Liver (tissue), 9 donors: ENCODE measurements around the gene CSNK1A1L. TPM values are rescaled to one million over a fixed set of nuclear protein-coding genes. Genes with fewer than 3 reads are reported as not detected.
A peak's percentile ranks its signal among the peaks of the same experiment; 100 is the strongest.

Experiments
- DNase-seq: peaks from one replicate; pipeline ENCODE4 v3.0.0-alpha.2; 2017; ENCODE audit warnings: low spot score
- H3K27ac ChIP-seq, 2 donors: one replicate each; pipeline ENCODE4 v1.7.0; 2013; ENCODE audit warnings: inconsistent platforms in 2 of 2, low read length in 2 of 2, control low read depth in 1 of 2, low read depth in 1 of 2, mild to moderate bottlenecking in 1 of 2
- H3K27me3 ChIP-seq, 4 donors: one replicate each; pipeline versions ENCODE4 v1.6.1 to v1.7.0; 2013; ENCODE audit warnings: low read length in 3 of 4, inconsistent platforms in 1 of 4, mild to moderate bottlenecking in 1 of 4, moderate library complexity in 1 of 4; ENCODE audit not compliant: control insufficient read depth in 4 of 4, insufficient read depth in 4 of 4
- H3K36me3 ChIP-seq, 4 donors: one replicate each; pipeline versions ENCODE4 v1.6.1 to v1.7.0; 2013; ENCODE audit warnings: low read length in 3 of 4, mild to moderate bottlenecking in 3 of 4, low read depth in 1 of 4, moderate library complexity in 1 of 4; ENCODE audit not compliant: control insufficient read depth in 4 of 4, insufficient read depth in 3 of 4
- H3K4me1 ChIP-seq, 4 donors: one replicate each; pipeline versions ENCODE4 v1.6.1 to v1.7.0; 2013; ENCODE audit warnings: low read length in 3 of 4, mild to moderate bottlenecking in 3 of 4, moderate library complexity in 1 of 4; ENCODE audit not compliant: control insufficient read depth in 4 of 4, insufficient read depth in 4 of 4
- H3K4me3 ChIP-seq, 3 donors: one replicate each; pipeline versions ENCODE4 v1.6.1 to v1.7.0; 2013; ENCODE audit warnings: low read length in 3 of 3, control low read depth in 1 of 3, low read depth in 1 of 3, mild to moderate bottlenecking in 1 of 3
- H3K9ac ChIP-seq, 2 donors: one replicate each; pipeline ENCODE4 v1.7.0; 2013; ENCODE audit warnings: low read length in 2 of 2, mild to moderate bottlenecking in 2 of 2, moderate library complexity in 2 of 2, control low read depth in 1 of 2, low read depth in 1 of 2
- H3K9me3 ChIP-seq, 4 donors: one replicate each; pipeline versions ENCODE4 v1.6.1 to v1.7.0; 2013; ENCODE audit warnings: low read length in 3 of 4; ENCODE audit not compliant: control insufficient read depth in 4 of 4
- CTCF ChIP-seq: fragments of 150-350 bp; IDR thresholded peaks from 2 replicates; pipeline ENCODE4 v1.5.1; 2017; ENCODE audit warnings: improper control_type of control experiment, low read depth, low read length; ENCODE audit not compliant: missing input control
- EGR1 ChIP-seq, 2 donors: IDR thresholded peaks; 2 replicates each; pipeline ENCODE4 v1.6.1; 2016 to 2018; ENCODE audit warnings: antibody characterized with exemption in 2 of 2, low read depth in 2 of 2
- FOXA1 ChIP-seq: IDR thresholded peaks from 2 replicates; pipeline ENCODE4 v1.6.1; 2016; ENCODE audit warnings: antibody characterized with exemption
- FOXA2 ChIP-seq: IDR thresholded peaks from 2 replicates; pipeline ENCODE4 v1.6.1; 2016; ENCODE audit warnings: antibody characterized with exemption
- GABPA ChIP-seq, 2 donors: IDR thresholded peaks in 1 of 2; conservative IDR thresholded peaks in 1 of 2; 2 replicates each; pipeline ENCODE4 v1.6.1; 2016; ENCODE audit warnings: antibody characterized with exemption in 2 of 2, mild to moderate bottlenecking in 1 of 2, moderate library complexity in 1 of 2
- HNF4A ChIP-seq, 2 donors: conservative IDR thresholded peaks; 2 replicates each; pipeline ENCODE4 v1.6.1; 2016; ENCODE audit warnings: antibody characterized with exemption in 2 of 2, mild to moderate bottlenecking in 2 of 2
- HNF4G ChIP-seq: IDR thresholded peaks from 2 replicates; pipeline ENCODE4 v1.6.1; 2016; ENCODE audit warnings: antibody characterized with exemption
- JUND ChIP-seq, 2 donors: IDR thresholded peaks; 2 replicates each; pipeline ENCODE4 v1.6.1; 2016; ENCODE audit warnings: antibody characterized with exemption in 2 of 2
- NR2F2 ChIP-seq: IDR thresholded peaks from 2 replicates; pipeline ENCODE4 v1.6.1; 2016; ENCODE audit warnings: antibody characterized with exemption
- RAD21 ChIP-seq, 2 donors: IDR thresholded peaks; 2 replicates each; pipeline ENCODE4 v1.6.1; 2016; ENCODE audit warnings: antibody characterized with exemption in 2 of 2, mild to moderate bottlenecking in 2 of 2
- RXRA ChIP-seq, 2 donors: IDR thresholded peaks; 2 replicates each; pipeline ENCODE4 v1.6.1; 2017 to 2018; ENCODE audit warnings: antibody characterized with exemption in 2 of 2, mild to moderate bottlenecking in 1 of 2
- SP1 ChIP-seq: IDR thresholded peaks from 2 replicates; pipeline ENCODE4 v1.6.1; 2018; ENCODE audit warnings: antibody characterized with exemption, mild to moderate bottlenecking
- TAF1 ChIP-seq: conservative IDR thresholded peaks from 2 replicates; pipeline ENCODE4 v1.6.1; 2016; ENCODE audit warnings: antibody characterized with exemption, mild to moderate bottlenecking
- YY1 ChIP-seq: IDR thresholded peaks from 2 replicates; pipeline ENCODE4 v1.6.1; 2016; ENCODE audit warnings: antibody characterized with exemption, mild to moderate bottlenecking
- WGBS: extraction: QIAGEN DNeasy Blood & Tissue Kit; methylation state at CpG from one replicate; pipeline ENCODE4 v1.1.7; 2013; 5-methylcytosine and 5-hydroxymethylcytosine counted together
- polyA plus RNA-seq, 2 donors: library from polyadenylated mRNA; stranded (reverse) in 1 of 2; unstranded in 1 of 2; fragments of 200-250 nt in 1 of 2; fragments of >200 nt in 1 of 2; fragmentation: Nextera tagmentation in 1 of 2; extraction: Ambion mirVana in 1 of 2; gene quantifications; one replicate each; pipeline versions ENCODE4 v1.2.1 to v1.2.3, GENCODE V29; 2013 to 2015
- total RNA-seq, 2 donors: library from RNA; depleted of rRNA; stranded (reverse); fragments of >200 nt; gene quantifications; one replicate each; pipeline ENCODE4 v1.2.3, GENCODE V29; 2014
- TF ChIP-seq, protein P1 (sequence below): IDR thresholded peaks from 2 replicates; pipeline ENCODE4 v1.6.1; 2016; ENCODE audit warnings: antibody characterized with exemption
- TF ChIP-seq, protein P2 (sequence below): IDR thresholded peaks from 2 replicates; pipeline ENCODE4 v1.6.1; 2016; ENCODE audit warnings: antibody characterized with exemption
- donor health status: healthy.
- donor health status: healthy.
- donor health status: healthy.
- donor health status: healthy.
- donor health status: healthy.

The CSNK1A1L gene
- total and polyA plus RNA-seq, 4 donors: not detected

DNA sequence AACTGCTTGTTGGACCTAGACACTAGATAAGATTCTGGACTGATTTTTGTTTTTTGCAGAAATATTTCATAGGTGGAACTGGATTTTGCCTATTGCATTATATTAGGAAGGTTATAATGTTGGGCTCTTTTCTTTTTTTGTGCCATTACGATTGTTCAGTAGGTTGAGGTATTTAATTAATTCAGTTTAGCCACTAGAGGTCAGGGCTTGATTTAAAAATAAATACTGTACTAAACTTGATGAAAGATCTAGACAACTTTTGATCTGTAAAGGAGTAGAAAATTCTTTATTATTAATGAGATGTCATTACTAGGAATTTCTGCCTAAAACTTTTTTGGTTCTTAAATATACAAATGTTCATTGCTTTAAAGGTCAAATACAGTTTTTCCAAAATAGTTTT is 30.8 kb downstream of the CSNK1A1L start (continued):
- peak; percentile 48 for TF ChIP-seq CTCF
- no peak for TF ChIP-seq FOXA2
- TF ChIP-seq HNF4A (conservative IDR thresholded peaks at IDR 0.05): no peak

GRCh38 chr13:37072024-37072423 is 33.4 kb downstream of the CSNK1A1L start:
- H3K4me1 ChIP-seq: peaks cover 0 to 8% (median 0%) of the 10 kb centered on the region in 4 donors
- no peak overlapping the region for H3K9ac ChIP-seq
- no peaks in the 10 kb centered on the region for H3K36me3 ChIP-seq
- no peak overlapping the region for H3K27ac ChIP-seq
- H3K9me3 ChIP-seq: no peaks in the 10 kb centered on the region
- H3K27me3 ChIP-seq: no peaks in the 10 kb centered on the region
- no peak overlapping the region for H3K4me3 ChIP-seq
- 46% methylated on average over 4 of the region's 4 CpGs for WGBS
- TF ChIP-seq FOXA2: no peak
- no peak for TF ChIP-seq EGR1 (IDR thresholded peaks at IDR 0.05; ENCODE audit: low read depth in 2 of 2)
- TF ChIP-seq YY1: no peak
- TF ChIP-seq, protein P1, sequence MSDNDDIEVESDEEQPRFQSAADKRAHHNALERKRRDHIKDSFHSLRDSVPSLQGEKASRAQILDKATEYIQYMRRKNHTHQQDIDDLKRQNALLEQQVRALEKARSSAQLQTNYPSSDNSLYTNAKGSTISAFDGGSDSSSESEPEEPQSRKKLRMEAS: no peak
- TF ChIP-seq HNF4G: no peak
- no peak for TF ChIP-seq RAD21 (IDR thresholded peaks at IDR 0.05)
- TF ChIP-seq RXRA (IDR thresholded peaks at IDR 0.05): no peak
- TF ChIP-seq JUND (IDR thresholded peaks at IDR 0.05): no peak
- TF ChIP-seq CTCF: no peak
- no peak for TF ChIP-seq FOXA1
- TF ChIP-seq NR2F2: no peak
- DNase-seq: no peak

- no peaks in the 10 kb centered on the region for H3K36me3 ChIP-seq
- TF ChIP-seq RAD21 (IDR thresholded peaks at IDR 0.05) (no peak), FOXA1 (no peak), EGR1 (IDR thresholded peaks at IDR 0.05; ENCODE audit: low read depth in 2 of 2) (no peak), JUND (IDR thresholded peaks at IDR 0.05) (no peak), HNF4G (no peak), TAF1 (no peak), FOXA2 (no peak), SP1 (no peak), GABPA (IDR thresholded peaks at IDR 0.05 in 1 of 2, conservative IDR thresholded peaks at IDR 0.05 in 1 of 2) (no peak)
- TF ChIP-seq, protein P2, sequence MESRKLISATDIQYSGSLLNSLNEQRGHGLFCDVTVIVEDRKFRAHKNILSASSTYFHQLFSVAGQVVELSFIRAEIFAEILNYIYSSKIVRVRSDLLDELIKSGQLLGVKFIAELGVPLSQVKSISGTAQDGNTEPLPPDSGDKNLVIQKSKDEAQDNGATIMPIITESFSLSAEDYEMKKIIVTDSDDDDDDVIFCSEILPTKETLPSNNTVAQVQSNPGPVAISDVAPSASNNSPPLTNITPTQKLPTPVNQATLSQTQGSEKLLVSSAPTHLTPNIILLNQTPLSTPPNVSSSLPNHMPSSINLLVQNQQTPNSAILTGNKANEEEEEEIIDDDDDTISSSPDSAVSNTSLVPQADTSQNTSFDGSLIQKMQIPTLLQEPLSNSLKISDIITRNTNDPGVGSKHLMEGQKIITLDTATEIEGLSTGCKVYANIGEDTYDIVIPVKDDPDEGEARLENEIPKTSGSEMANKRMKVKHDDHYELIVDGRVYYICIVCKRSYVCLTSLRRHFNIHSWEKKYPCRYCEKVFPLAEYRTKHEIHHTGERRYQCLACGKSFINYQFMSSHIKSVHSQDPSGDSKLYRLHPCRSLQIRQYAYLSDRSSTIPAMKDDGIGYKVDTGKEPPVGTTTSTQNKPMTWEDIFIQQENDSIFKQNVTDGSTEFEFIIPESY: no peak
- no peak overlapping the region for H3K27ac ChIP-seq
- H3K4me3 ChIP-seq: no peak overlapping the region
- H3K27me3 ChIP-seq: no peaks in the 10 kb centered on the region
- no peak overlapping the region for H3K9ac ChIP-seq
- H3K4me1 ChIP-seq: peaks cover 0 to 8% (median 0%) of the 10 kb centered on the region in 4 donors
- no peaks in the 10 kb centered on the region for H3K9me3 ChIP-seq
- no peak for DNase-seq
- 93% methylated on average over 7 of the region's 7 CpGs for WGBS
Measured at GRCh38 chr13:37070956-37071355, 34.5 kb downstream of the CSNK1A1L start.
